Mesothelial cell of epicardium (in vitro differentiated cells): ENCODE data around the gene UBE2J2. TPM values are rescaled to one million over a fixed set of nuclear protein-coding genes. Genes with fewer than 3 reads are reported as not detected.
A peak's percentile ranks its signal among the peaks of the same experiment; 100 is the strongest.

Experiments used
- DNase-seq, 2 experiments: peaks; one replicate each; pipeline ENCODE4 v3.0.0; 2021; ENCODE audit warnings: low spot score in 2 of 2; ENCODE audit not compliant: unreplicated experiment in 2 of 2
- H3K27ac Mint-ChIP-seq: 2 replicates; pipeline ENCODE4 v1.8.0; 2021; ENCODE audit warnings: mixed read lengths
- H3K27me3 Mint-ChIP-seq: 2 replicates; pipeline ENCODE4 v1.8.0; 2021; ENCODE audit warnings: low read depth, mixed read lengths
- H3K36me3 Mint-ChIP-seq: 2 replicates; pipeline ENCODE4 v1.8.0; 2021; ENCODE audit warnings: mixed read lengths
- H3K4me1 Mint-ChIP-seq: 2 replicates; pipeline ENCODE4 v1.8.0; 2021; ENCODE audit warnings: mixed read lengths
- H3K4me3 Mint-ChIP-seq: 2 replicates; pipeline ENCODE4 v1.8.0; 2021; ENCODE audit warnings: mild to moderate bottlenecking, moderate library complexity, mixed read lengths
- H3K9me3 Mint-ChIP-seq: 2 replicates; pipeline ENCODE4 v1.8.0; 2021; ENCODE audit warnings: mixed read lengths
- total RNA-seq: library from RNA; stranded (reverse); gene quantifications from 3 replicates; pipeline ENCODE4 v1.2.1, GENCODE V29; 2021
- TF ChIP-seq, protein P1 (sequence below): fragments of 200-600 bp; sonication (generic); IDR thresholded peaks from one replicate; pipeline ENCODE4 v1.5.0; 2021; ENCODE audit warnings: antibody characterized with exemption; ENCODE audit not compliant: unreplicated experiment

UBE2J2 gene
- 67.3 to 76.6 TPM (median 75.7 TPM) in 3 replicates for total RNA-seq

- Mint-ChIP-seq H3K27me3 (no peaks in the 10 kb centered on the region), H3K36me3 (peaks cover 1% of the 10 kb centered on the region), H3K9me3 (no peaks in the 10 kb centered on the region), H3K4me3 (peak within 1 kb of the TSS; percentile 84), H3K4me1 (peaks cover 33% of the 10 kb centered on the region), H3K27ac (peak within 1 kb of the TSS; percentile 87)
- TF ChIP-seq, protein P1, sequence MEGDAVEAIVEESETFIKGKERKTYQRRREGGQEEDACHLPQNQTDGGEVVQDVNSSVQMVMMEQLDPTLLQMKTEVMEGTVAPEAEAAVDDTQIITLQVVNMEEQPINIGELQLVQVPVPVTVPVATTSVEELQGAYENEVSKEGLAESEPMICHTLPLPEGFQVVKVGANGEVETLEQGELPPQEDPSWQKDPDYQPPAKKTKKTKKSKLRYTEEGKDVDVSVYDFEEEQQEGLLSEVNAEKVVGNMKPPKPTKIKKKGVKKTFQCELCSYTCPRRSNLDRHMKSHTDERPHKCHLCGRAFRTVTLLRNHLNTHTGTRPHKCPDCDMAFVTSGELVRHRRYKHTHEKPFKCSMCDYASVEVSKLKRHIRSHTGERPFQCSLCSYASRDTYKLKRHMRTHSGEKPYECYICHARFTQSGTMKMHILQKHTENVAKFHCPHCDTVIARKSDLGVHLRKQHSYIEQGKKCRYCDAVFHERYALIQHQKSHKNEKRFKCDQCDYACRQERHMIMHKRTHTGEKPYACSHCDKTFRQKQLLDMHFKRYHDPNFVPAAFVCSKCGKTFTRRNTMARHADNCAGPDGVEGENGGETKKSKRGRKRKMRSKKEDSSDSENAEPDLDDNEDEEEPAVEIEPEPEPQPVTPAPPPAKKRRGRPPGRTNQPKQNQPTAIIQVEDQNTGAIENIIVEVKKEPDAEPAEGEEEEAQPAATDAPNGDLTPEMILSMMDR: no peak
- peak; percentile 90 to 93 for DNase-seq
Observed at GRCh38 chr1:1273512-1274298, at the start of gene UBE2J2. Gene UBE2J2, minus strand, starts transcription at chr1:1273854. Its CDS starts 5,862 bp downstream, at chr1:1267992.

- Mint-ChIP-seq H3K9me3 (no peaks in the 10 kb centered on the region), H3K36me3 (peaks cover 2% of the 10 kb centered on the region), H3K27ac (no peak overlapping the region), H3K4me3 (peak overlapping the region; percentile 85), H3K27me3 (no peaks in the 10 kb centered on the region), H3K4me1 (peaks cover 16% of the 10 kb centered on the region)
- no peak for DNase-seq
- TF ChIP-seq, protein P1: no peak
Observed at GRCh38 chr1:1322952-1323351, 49.3 kb upstream of the UBE2J2 start.

DNA sequence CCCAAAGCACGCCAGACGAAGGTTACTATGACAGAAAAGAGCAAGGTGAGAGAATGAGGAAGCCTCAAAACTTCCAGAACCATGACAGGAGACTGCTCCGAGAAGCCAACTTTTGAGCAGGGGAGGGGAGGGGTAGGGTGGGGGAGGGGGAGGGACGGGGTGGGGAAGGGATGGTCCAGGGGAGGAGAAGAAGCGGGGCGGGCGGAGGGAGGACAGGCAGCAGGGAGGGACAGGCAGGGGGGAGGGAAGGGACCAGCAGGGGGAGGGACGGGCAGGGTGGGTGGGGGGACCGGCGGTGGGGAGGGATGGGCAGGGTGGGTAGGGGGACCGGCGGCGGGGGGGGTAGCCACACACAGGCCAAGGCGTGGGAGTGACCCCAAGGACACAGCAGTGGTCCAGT lies 48.8 kb upstream of the UBE2J2 start:
- Mint-ChIP-seq H3K4me3 (peak overlapping the region; percentile 85), H3K27me3 (no peaks in the 10 kb centered on the region), H3K9me3 (no peaks in the 10 kb centered on the region), H3K36me3 (peaks cover 2% of the 10 kb centered on the region), H3K27ac (no peak overlapping the region), H3K4me1 (peaks cover 17% of the 10 kb centered on the region)
- no peak for DNase-seq
- TF ChIP-seq, protein P1: no peak

- TF ChIP-seq, protein P1: no peak
- H3K4me1 Mint-ChIP-seq: peaks cover 19% of the 10 kb centered on the region
- peaks cover 4% of the 10 kb centered on the region for H3K36me3 Mint-ChIP-seq
- no peaks in the 10 kb centered on the region for H3K27me3 Mint-ChIP-seq
- DNase-seq: no peak
- no peaks in the 10 kb centered on the region for H3K9me3 Mint-ChIP-seq
- H3K4me3 Mint-ChIP-seq: no peak overlapping the region
- H3K27ac Mint-ChIP-seq: no peak overlapping the region
Observed at GRCh38 chr1:1321477-1321876, 47.8 kb upstream of the UBE2J2 start.

GRCh38 chr1:1320666-1321448 lies 47.2 kb upstream of the UBE2J2 start:
- TF ChIP-seq, protein P1: no peak
- Mint-ChIP-seq H3K36me3 (peaks cover 4% of the 10 kb centered on the region), H3K27me3 (no peaks in the 10 kb centered on the region), H3K27ac (no peak overlapping the region), H3K4me3 (no peak overlapping the region), H3K9me3 (no peaks in the 10 kb centered on the region), H3K4me1 (peaks cover 17% of the 10 kb centered on the region)
- no peak for DNase-seq
